A673 (cell line): ENCODE measurements around the gene CDC42BPA. TPM values are rescaled to one million over a fixed set of nuclear protein-coding genes. Genes with fewer than 3 reads are reported as not detected.

ENCODE experiments used
- BruUV-seq: library from RNA; stranded (reverse); fragments of 400-500 nt; replicated peaks from 2 replicates; lab custom pipeline; 2021; lab: Mats Ljungman, UMichigan
- CTCF ChIA-PET: fragments of 300-600 bp; sonication (Branson Sonifier 250); formaldehyde crosslinking; loops from one replicate; lab custom pipeline; 2022; ENCODE audit warnings: antibody characterized with exemption; lab: Charles Lee
- POLR2A ChIA-PET: fragments of 300-600 bp; sonication (Branson Sonifier 250); formaldehyde crosslinking; loops from one replicate; lab custom pipeline; 2022; ENCODE audit warnings: antibody characterized with exemption; ENCODE audit not compliant: low non-redundant PET; lab: Charles Lee
- DNase-seq: peaks from one replicate; pipeline ENCODE4 v3.0.0-alpha.2; 2015; ENCODE audit warnings: low spot score
- H3K27ac ChIP-seq: fragments of 200-600 bp; sonication (generic); 2 replicates; pipeline ENCODE4 v1.5.1; 2016; ENCODE audit warnings: mixed run types, low read depth, mild to moderate bottlenecking, mixed read lengths, antibody characterized with exemption, low read length; ENCODE audit not compliant: poor library complexity, severe bottlenecking
- H3K27me3 ChIP-seq: fragments of 200-600 bp; sonication (generic); replicated peaks from 2 replicates; pipeline ENCODE4 v1.6.1; 2017; ENCODE audit warnings: mixed run types, low read depth, mild to moderate bottlenecking, mixed read lengths, antibody characterized with exemption, low read length; ENCODE audit not compliant: insufficient read depth, poor library complexity
- H3K36me3 ChIP-seq: fragments of 200-600 bp; sonication (generic); 2 replicates; pipeline ENCODE4 v1.6.1; 2016; ENCODE audit warnings: mixed run types, mild to moderate bottlenecking, mixed read lengths, antibody characterized with exemption, low read length; ENCODE audit not compliant: insufficient read depth, poor library complexity, severe bottlenecking
- H3K4me1 ChIP-seq: fragments of 200-600 bp; sonication (generic); 2 replicates; pipeline ENCODE4 v1.6.1; 2017; ENCODE audit warnings: mixed run types, mild to moderate bottlenecking, mixed read lengths, antibody characterized with exemption, low read length; ENCODE audit not compliant: insufficient read depth, poor library complexity, severe bottlenecking
- H3K4me3 ChIP-seq: fragments of 200-600 bp; sonication (generic); 2 replicates; pipeline ENCODE4 v1.5.1; 2016; ENCODE audit warnings: low read depth, mixed run types, mild to moderate bottlenecking, mixed read lengths, low read length; ENCODE audit not compliant: poor library complexity, severe bottlenecking
- H3K9me3 ChIP-seq: fragments of 200-600 bp; sonication (generic); 2 replicates; pipeline ENCODE4 v1.6.1; 2016; ENCODE audit warnings: mixed run types, low read depth, mild to moderate bottlenecking, mixed read lengths, antibody characterized with exemption, low read length; ENCODE audit not compliant: poor library complexity, severe bottlenecking
- EZH2 ChIP-seq: fragments of 200-600 bp; sonication (generic); IDR thresholded peaks from 2 replicates; pipeline ENCODE4 v1.6.1; 2017; ENCODE audit warnings: borderline replicate concordance, low read depth, mild to moderate bottlenecking, mixed read lengths, antibody characterized with exemption, low read length; ENCODE audit not compliant: poor library complexity, severe bottlenecking
- intact Hi-C: fragments of 100-400 bp; cut with micrococcal nuclease; formaldehyde crosslinking; loops from one replicate; pipeline ENCODE4 v1.10.0; 2022; ENCODE audit not compliant: unreplicated experiment
- total RNA-seq: library from RNA; stranded (reverse); gene quantifications from 2 replicates; pipeline ENCODE4 v1.2.3, GENCODE V29; 2021
- TF ChIP-seq, protein P1 (sequence below): fragments of 300-800, 200-600 bp; sonication (generic); conservative IDR thresholded peaks from 2 replicates; pipeline ENCODE4 v1.5.1; 2017; ENCODE audit warnings: low read depth, mild to moderate bottlenecking, antibody characterized with exemption, low read length, moderate library complexity, mixed read lengths

Gene CDC42BPA
- total RNA-seq, 1 experiment from 2014 or later: 21.7 TPM

DNA sequence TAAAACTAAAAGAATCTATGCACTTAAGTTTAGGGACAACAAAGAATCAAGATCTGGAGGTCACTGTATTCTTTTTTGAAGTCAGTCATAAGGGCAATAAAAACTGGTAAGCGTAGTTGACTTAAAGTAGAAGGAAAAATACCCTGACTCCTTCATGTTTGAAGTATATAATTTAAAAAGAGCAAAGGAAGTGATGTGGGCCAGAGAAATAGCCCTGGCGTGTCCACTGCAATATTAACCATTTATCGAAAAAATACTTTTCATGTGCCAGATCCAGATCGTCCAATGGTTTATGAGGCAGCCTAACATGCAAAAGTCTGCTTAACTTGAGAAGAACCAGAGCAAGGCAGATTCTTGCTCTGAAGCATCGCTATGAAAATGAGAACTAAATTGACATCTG lies 216.2 kb downstream of the CDC42BPA start:
- Histone ChIP-seq H3K4me3 (no peak overlapping the region), H3K27me3 (no peaks in the 10 kb centered on the region), H3K9me3 (no peaks in the 10 kb centered on the region), H3K36me3 (no peaks in the 10 kb centered on the region), H3K27ac (no peak overlapping the region), H3K4me1 (no peaks in the 10 kb centered on the region)
- intact Hi-C loops: no loop called here
- CTCF ChIA-PET: no interaction called here
- no TSS peak for BruUV-seq
- POLR2A ChIA-PET: no interaction called here
- DNase-seq: no peak
- TF ChIP-seq, protein P1, sequence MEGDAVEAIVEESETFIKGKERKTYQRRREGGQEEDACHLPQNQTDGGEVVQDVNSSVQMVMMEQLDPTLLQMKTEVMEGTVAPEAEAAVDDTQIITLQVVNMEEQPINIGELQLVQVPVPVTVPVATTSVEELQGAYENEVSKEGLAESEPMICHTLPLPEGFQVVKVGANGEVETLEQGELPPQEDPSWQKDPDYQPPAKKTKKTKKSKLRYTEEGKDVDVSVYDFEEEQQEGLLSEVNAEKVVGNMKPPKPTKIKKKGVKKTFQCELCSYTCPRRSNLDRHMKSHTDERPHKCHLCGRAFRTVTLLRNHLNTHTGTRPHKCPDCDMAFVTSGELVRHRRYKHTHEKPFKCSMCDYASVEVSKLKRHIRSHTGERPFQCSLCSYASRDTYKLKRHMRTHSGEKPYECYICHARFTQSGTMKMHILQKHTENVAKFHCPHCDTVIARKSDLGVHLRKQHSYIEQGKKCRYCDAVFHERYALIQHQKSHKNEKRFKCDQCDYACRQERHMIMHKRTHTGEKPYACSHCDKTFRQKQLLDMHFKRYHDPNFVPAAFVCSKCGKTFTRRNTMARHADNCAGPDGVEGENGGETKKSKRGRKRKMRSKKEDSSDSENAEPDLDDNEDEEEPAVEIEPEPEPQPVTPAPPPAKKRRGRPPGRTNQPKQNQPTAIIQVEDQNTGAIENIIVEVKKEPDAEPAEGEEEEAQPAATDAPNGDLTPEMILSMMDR: no peak
- TF ChIP-seq EZH2: no peak

DNA sequence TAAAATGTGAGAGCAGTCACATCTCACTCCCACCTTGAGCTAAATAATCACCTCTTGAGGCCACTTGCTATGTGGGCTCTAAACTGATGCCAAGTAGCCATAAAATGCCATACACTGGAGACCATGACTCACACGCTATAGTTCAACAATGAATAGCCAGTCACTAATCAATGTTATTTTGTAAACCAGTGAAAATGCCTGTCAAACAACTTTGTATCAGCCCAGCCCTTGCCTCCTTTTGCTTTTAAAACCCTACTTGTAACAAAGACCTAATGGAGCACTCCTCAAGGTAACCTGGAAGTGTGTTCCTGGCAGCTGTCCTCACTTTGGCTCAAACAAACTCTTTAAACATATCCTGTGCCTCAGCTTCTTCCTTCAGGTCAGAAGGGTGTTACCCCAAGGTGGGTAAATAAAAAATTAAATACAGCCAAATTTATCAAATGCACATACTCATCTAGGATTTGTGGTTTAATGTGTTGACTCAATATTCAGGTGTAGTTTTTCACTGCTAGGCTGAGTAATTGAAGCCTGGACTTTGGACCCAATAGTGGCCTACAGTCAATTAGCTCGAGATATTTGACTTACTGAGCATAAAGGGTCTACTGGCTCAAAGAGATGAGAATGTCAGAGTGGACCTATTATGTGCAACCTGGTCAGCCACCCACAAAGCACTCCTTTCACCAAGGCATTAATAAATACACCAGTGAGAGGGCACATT lies 223.9 kb downstream of the CDC42BPA start:
- intact Hi-C loops: no loop called here
- no peak overlapping the region for H3K4me3 ChIP-seq
- no peaks in the 10 kb centered on the region for H3K9me3 ChIP-seq
- H3K27ac ChIP-seq: no peak overlapping the region
- no peak for DNase-seq
- POLR2A ChIA-PET: no interaction called here
- TF ChIP-seq EZH2: no peak
- TF ChIP-seq, protein P1: no peak
- no peaks in the 10 kb centered on the region for H3K27me3 ChIP-seq
- BruUV-seq: no TSS peak
- CTCF ChIA-PET: no interaction called here
- H3K4me1 ChIP-seq: no peaks in the 10 kb centered on the region
- H3K36me3 ChIP-seq: no peaks in the 10 kb centered on the region

DNA sequence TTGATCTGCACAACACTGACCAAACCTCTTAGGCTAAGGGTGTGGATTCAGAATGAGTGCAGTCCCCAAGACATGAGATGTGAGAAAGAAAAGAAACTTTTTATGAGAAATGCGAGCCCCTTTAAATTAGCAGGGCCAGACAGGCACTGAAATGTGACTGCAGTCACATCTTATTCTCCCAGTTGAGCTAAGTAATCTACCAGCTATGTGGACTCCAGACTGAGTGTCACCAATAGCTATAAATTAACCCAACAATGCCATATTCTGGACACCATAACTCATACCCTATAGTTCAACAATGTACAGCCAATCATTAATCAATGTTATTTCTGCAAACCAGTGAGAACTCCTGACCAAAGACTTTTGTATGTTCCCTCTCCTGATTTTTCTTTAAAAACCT lies 225.0 kb downstream of the CDC42BPA start:
- no TSS peak for BruUV-seq

More for the DNA sequence above, 225.0 kb downstream of the CDC42BPA start:
- Histone ChIP-seq H3K27ac (no peak overlapping the region), H3K4me3 (no peak overlapping the region), H3K9me3 (no peaks in the 10 kb centered on the region), H3K27me3 (no peaks in the 10 kb centered on the region), H3K4me1 (no peaks in the 10 kb centered on the region), H3K36me3 (no peaks in the 10 kb centered on the region)
- TF ChIP-seq EZH2: no peak
- TF ChIP-seq, protein P1: no peak
- DNase-seq: no peak
- ChIA-PET CTCF (no interaction called here), POLR2A (no interaction called here)
- intact Hi-C loops: no loop called here
